ENCODE measurements around the gene PPP2R3B.

PPP2R3B gene

GRCh38 chrX:349196-349595 lies 37.5 kb downstream of the PPP2R3B start:
- Histone ChIP-seq H3K36me3 (ENCODE audit: low read depth) (peaks cover 11% of the 10 kb centered on the region), H3K27ac (ENCODE audit: poor library complexity, severe bottlenecking) (no peak overlapping the region), H3K4me1 (ENCODE audit: insufficient read depth, poor library complexity, severe bottlenecking) (no peaks in the 10 kb centered on the region), H3K4me3 (ENCODE audit: severe bottlenecking) (no peak overlapping the region), H3K9me3 (ENCODE audit: severe bottlenecking) (no peaks in the 10 kb centered on the region), H3K27me3 (ENCODE audit: insufficient read depth, poor library complexity, severe bottlenecking) (no peaks in the 10 kb centered on the region)
- no peak for DNase-seq (ENCODE audit: low spot score)
- no peak for ATAC-seq (ENCODE audit: low read depth)
- TF ChIP-seq CTCF (IDR thresholded peaks at IDR 0.05; ENCODE audit: poor library complexity, severe bottlenecking), result no peak

DNA sequence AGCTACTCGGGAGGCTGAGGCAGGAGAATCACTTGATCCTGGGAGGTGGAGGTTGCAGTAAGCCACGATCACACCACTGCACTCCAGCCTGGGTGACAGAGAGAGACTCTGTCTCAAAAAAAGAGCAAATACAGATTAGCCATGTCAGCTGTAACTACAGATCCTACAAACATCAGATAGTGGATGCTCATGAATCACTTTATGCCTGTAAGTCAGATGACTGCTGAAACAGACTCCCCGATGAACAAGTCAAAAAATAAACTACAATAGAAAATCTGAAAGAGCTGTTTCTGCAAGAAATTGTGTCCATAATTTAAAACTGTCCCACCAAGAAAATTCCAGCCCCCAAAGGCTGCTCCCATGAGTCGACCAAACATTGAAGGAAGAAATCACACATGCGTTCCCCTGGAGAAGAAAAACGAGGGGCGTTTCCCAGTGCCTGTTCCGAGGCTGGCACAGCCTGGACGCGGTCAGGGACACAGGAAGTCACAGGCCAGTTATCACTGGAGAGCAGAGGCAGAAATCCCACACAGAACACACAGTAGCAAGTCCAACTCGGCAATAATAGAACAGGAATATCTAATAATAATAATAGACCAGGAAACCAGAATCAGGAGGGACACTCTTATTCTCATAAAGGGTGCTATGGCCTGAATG lies 38.1 kb downstream of the PPP2R3B start:
- DNase-seq (ENCODE audit: low spot score), result no peak
- no peak for ATAC-seq (ENCODE audit: low read depth)
- H3K9me3 ChIP-seq (ENCODE audit: severe bottlenecking), result no peaks in the 10 kb centered on the region
- H3K4me3 ChIP-seq (ENCODE audit: severe bottlenecking), result no peak overlapping the region
- H3K27ac ChIP-seq (ENCODE audit: poor library complexity, severe bottlenecking), result no peak overlapping the region
- no peaks in the 10 kb centered on the region for H3K4me1 ChIP-seq (ENCODE audit: insufficient read depth, poor library complexity, severe bottlenecking)
- H3K36me3 ChIP-seq (ENCODE audit: low read depth), result peaks cover 11% of the 10 kb centered on the region
- no peak for TF ChIP-seq CTCF (IDR thresholded peaks at IDR 0.05; ENCODE audit: poor library complexity, severe bottlenecking)
- H3K27me3 ChIP-seq (ENCODE audit: insufficient read depth, poor library complexity, severe bottlenecking), result no peaks in the 10 kb centered on the region

- Histone ChIP-seq H3K27ac (ENCODE audit: poor library complexity, severe bottlenecking) (no peak overlapping the region), H3K9me3 (ENCODE audit: severe bottlenecking) (no peaks in the 10 kb centered on the region), H3K4me3 (ENCODE audit: severe bottlenecking) (no peak overlapping the region), H3K36me3 (ENCODE audit: low read depth) (peaks cover 11% of the 10 kb centered on the region), H3K27me3 (ENCODE audit: insufficient read depth, poor library complexity, severe bottlenecking) (no peaks in the 10 kb centered on the region), H3K4me1 (ENCODE audit: insufficient read depth, poor library complexity, severe bottlenecking) (no peaks in the 10 kb centered on the region)
- DNase-seq (ENCODE audit: low spot score), result peak; percentile 67
- ATAC-seq (ENCODE audit: low read depth), result no peak
- no peak for TF ChIP-seq CTCF (IDR thresholded peaks at IDR 0.05; ENCODE audit: poor library complexity, severe bottlenecking)
Measured at GRCh38 chrX:347351-348117, 39.2 kb downstream of the PPP2R3B start.

- H3K9me3 ChIP-seq (ENCODE audit: severe bottlenecking), result no peaks in the 10 kb centered on the region
- H3K27me3 ChIP-seq (ENCODE audit: insufficient read depth, poor library complexity, severe bottlenecking), result no peaks in the 10 kb centered on the region
- H3K36me3 ChIP-seq (ENCODE audit: low read depth), result peaks cover 11% of the 10 kb centered on the region
- TF ChIP-seq CTCF (IDR thresholded peaks at IDR 0.05; ENCODE audit: poor library complexity, severe bottlenecking), result no peak
- no peak overlapping the region for H3K27ac ChIP-seq (ENCODE audit: poor library complexity, severe bottlenecking)
- H3K4me3 ChIP-seq (ENCODE audit: severe bottlenecking), result no peak overlapping the region
- peak; percentile 78 for DNase-seq (ENCODE audit: low spot score)
- no peak for ATAC-seq (ENCODE audit: low read depth)
- H3K4me1 ChIP-seq (ENCODE audit: insufficient read depth, poor library complexity, severe bottlenecking), result no peaks in the 10 kb centered on the region
Measured at GRCh38 chrX:346034-346813, 40.5 kb downstream of the PPP2R3B start.
